ENCODE measurements around the gene SCGB1A1. TPM values are rescaled to one million over a fixed set of nuclear protein-coding genes. Genes with fewer than 3 reads are reported as not detected.

SCGB1A1 gene
- total RNA-seq (2022; extraction: Qiagen RNA extraction; ENCODE audit: low read depth): 0.39 TPM in 1 of 5 replicates, not detected in the others

GRCh38 chr11:62418733-62419132, at the start of gene SCGB1A1:
SCGB1A1 (plus strand) TSS chr11:62419033; CDS start chr11:62419096, 63 bp downstream.

Other genes starting within 250 kb of the SCGB1A1 start
- gene SCGB1D1, start 228.8 kb upstream of the SCGB1A1 start, total RNA-seq (2022; extraction: Qiagen RNA extraction; ENCODE audit: low read depth): not detected in 5 replicates
- not detected in 5 replicates for gene SCGB2A1, start 210.4 kb upstream of the SCGB1A1 start, total RNA-seq (2022; extraction: Qiagen RNA extraction; ENCODE audit: low read depth)
- not detected in 5 replicates for gene SCGB1D2, start 176.8 kb upstream of the SCGB1A1 start, total RNA-seq (2022; extraction: Qiagen RNA extraction; ENCODE audit: low read depth)
- gene SCGB2A2, start 148.9 kb upstream of the SCGB1A1 start, total RNA-seq (2022; extraction: Qiagen RNA extraction; ENCODE audit: low read depth): not detected in 5 replicates
- gene SCGB1D4, start 120.0 kb upstream of the SCGB1A1 start, total RNA-seq (2022; extraction: Qiagen RNA extraction; ENCODE audit: low read depth): not detected in 5 replicates
- gene ASRGL1, start 81.6 kb upstream of the SCGB1A1 start, total RNA-seq (2022; extraction: Qiagen RNA extraction; ENCODE audit: low read depth): 7.1 to 16.1 TPM (median 11.8 TPM) in 5 replicates
- 186 to 202 TPM (median 195 TPM) in 5 replicates for gene AHNAK, start 127.8 kb downstream of the SCGB1A1 start, total RNA-seq (2022; extraction: Qiagen RNA extraction; ENCODE audit: low read depth)
- 1,853 to 2,125 TPM (median 1,992 TPM) in 5 replicates for gene EEF1G, start 154.9 kb downstream of the SCGB1A1 start, total RNA-seq (2022; extraction: Qiagen RNA extraction; ENCODE audit: low read depth)
- 11.5 to 15.8 TPM (median 13.0 TPM) in 5 replicates for gene TUT1, start 172.5 kb downstream of the SCGB1A1 start, total RNA-seq (2022; extraction: Qiagen RNA extraction; ENCODE audit: low read depth)
- 83.9 to 88.1 TPM (median 84.8 TPM) in 5 replicates for gene MTA2, start 182.8 kb downstream of the SCGB1A1 start, total RNA-seq (2022; extraction: Qiagen RNA extraction; ENCODE audit: low read depth)
- 15.6 to 28.5 TPM (median 24.4 TPM) in 5 replicates for gene EML3, start 193.7 kb downstream of the SCGB1A1 start, total RNA-seq (2022; extraction: Qiagen RNA extraction; ENCODE audit: low read depth)
- gene ROM1, start 194.2 kb downstream of the SCGB1A1 start, total RNA-seq (2022; extraction: Qiagen RNA extraction; ENCODE audit: low read depth): 2.6 to 4.7 TPM (median 3.8 TPM) in 5 replicates
- gene B3GAT3, start 203.0 kb downstream of the SCGB1A1 start, total RNA-seq (2022; extraction: Qiagen RNA extraction; ENCODE audit: low read depth): 38.7 to 56.9 TPM (median 51.6 TPM) in 5 replicates
- 241 to 274 TPM (median 257 TPM) in 5 replicates for gene GANAB, start 227.6 kb downstream of the SCGB1A1 start, total RNA-seq (2022; extraction: Qiagen RNA extraction; ENCODE audit: low read depth)
- 15.2 to 22.5 TPM (median 21.2 TPM) in 5 replicates for gene INTS5, start 234.3 kb downstream of the SCGB1A1 start, total RNA-seq (2022; extraction: Qiagen RNA extraction; ENCODE audit: low read depth)
- gene C11orf98, start 246.2 kb downstream of the SCGB1A1 start, total RNA-seq (2022; extraction: Qiagen RNA extraction; ENCODE audit: low read depth): 130 to 179 TPM (median 143 TPM) in 5 replicates
- 11.1 to 17.8 TPM (median 15.6 TPM) in 5 replicates for gene CSKMT, start 246.3 kb downstream of the SCGB1A1 start, total RNA-seq (2022; extraction: Qiagen RNA extraction; ENCODE audit: low read depth)

Measured in A549 treated with RU486 at 1 μM for 4 hours (cell line).